ENCODE results near the gene PLA2G4E. TPM values are rescaled to one million over a fixed set of nuclear protein-coding genes. Genes with fewer than 3 reads are reported as not detected.

PLA2G4E gene
- polyA plus RNA-seq, 2 of the 4 experiments (the other 2 are of a cell fraction): 0.01 TPM; not detected in 1

DNA sequence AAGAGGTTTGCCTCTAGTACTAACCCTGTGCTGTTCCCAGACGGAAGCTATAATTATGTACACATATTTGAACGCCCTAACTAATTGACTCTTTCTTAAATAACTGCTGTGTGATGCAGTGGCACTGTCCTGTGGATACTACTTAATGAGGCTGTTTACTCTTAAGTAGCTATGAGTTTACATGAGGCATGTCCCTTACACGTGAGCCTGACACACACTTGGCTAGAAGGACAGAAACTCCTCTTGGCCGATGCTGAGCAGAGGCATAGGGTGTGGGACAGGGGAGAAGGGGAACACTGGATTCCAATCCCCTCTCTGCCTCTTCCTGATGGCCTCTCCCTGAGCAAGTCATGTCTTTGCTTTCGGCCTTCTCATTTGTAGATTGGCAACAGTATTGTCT lies 70.4 kb downstream of the PLA2G4E start:
- Histone ChIP-seq H3K4me1 (peaks cover 8% of the 10 kb centered on the region; the same call in 1 of the 3 replicates), H3K9me3 (no peaks in the 10 kb centered on the region), H3K27ac (no peak overlapping the region), H3K4me3 (no peak overlapping the region), H3K4me2 (no peak overlapping the region)
- WGBS (ENCODE audit: missing lambda C conversion rate): 76% methylated on average over 5 of the region's 5 CpGs
- no peak for TF ChIP-seq ESRRA (IDR thresholded peaks at IDR 0.05; ENCODE audit: borderline replicate concordance, low read length)
- no peak for TF ChIP-seq FOSB (CRISPR knock-in tag; IDR thresholded peaks at IDR 0.05)
- TF ChIP-seq, protein P1, sequence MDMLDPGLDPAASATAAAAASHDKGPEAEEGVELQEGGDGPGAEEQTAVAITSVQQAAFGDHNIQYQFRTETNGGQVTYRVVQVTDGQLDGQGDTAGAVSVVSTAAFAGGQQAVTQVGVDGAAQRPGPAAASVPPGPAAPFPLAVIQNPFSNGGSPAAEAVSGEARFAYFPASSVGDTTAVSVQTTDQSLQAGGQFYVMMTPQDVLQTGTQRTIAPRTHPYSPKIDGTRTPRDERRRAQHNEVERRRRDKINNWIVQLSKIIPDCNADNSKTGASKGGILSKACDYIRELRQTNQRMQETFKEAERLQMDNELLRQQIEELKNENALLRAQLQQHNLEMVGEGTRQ (IDR thresholded peaks at IDR 0.05): no peak
- TF ChIP-seq PHF8 (IDR thresholded peaks at IDR 0.05; ENCODE audit: borderline replicate concordance, low read depth): no peak
- no peak for TF ChIP-seq NFE2L2 (conservative IDR thresholded peaks at IDR 0.05; ENCODE audit: low read length)
- TF ChIP-seq, protein P2, sequence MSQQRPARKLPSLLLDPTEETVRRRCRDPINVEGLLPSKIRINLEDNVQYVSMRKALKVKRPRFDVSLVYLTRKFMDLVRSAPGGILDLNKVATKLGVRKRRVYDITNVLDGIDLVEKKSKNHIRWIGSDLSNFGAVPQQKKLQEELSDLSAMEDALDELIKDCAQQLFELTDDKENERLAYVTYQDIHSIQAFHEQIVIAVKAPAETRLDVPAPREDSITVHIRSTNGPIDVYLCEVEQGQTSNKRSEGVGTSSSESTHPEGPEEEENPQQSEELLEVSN (IDR thresholded peaks at IDR 0.05; ENCODE audit: borderline replicate concordance, low read depth): no peak
- TF ChIP-seq HEYL (CRISPR knock-in tag; IDR thresholded peaks at IDR 0.05): no peak
- ATAC-seq (no peak), DNase-seq (ENCODE audit: low read depth in 1 of 2, low spot score in 1 of 2) (no peak), FAIRE-seq (no peak)
- CTCF ChIA-PET: interaction anchor here (2.2 to 2.9 kb wide), 2 partner anchors 46 to 134 kb away, joined by 5 to 8 read pairs; no protein-coding TSS in a partner anchor
- POLR2A ChIA-PET: no interaction called here

DNA sequence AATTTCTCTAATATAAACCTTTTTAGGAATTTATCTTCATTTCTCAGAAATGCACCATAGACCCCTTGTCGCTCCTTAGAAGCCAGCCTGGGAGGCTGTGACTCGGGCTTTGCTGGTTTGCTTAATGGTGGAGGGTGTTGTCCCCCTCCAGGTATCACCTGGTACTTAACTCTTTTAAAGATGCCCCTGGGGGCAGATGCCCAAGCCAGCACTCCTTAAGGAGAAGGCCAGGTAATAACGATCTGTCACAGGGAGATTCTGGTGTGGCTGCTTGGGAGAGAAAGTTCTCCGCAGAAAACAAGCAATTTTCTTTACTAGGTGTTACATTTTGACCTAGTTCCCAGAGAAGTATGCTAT lies 70.7 kb downstream of the PLA2G4E start:
- Histone ChIP-seq H3K27ac (no peak overlapping the region), H3K4me1 (peaks cover 10% of the 10 kb centered on the region; the same call in 2 of the 3 replicates), H3K4me3 (no peak overlapping the region), H3K9me3 (no peaks in the 10 kb centered on the region), H3K4me2 (no peak overlapping the region)
- DNase-seq (ENCODE audit: low read depth in 1 of 2, low spot score in 1 of 2) (no peak), FAIRE-seq (no peak), ATAC-seq (no peak)
- ChIA-PET CTCF (interaction anchor here (2.2 to 2.9 kb wide), 2 partner anchors 45 to 134 kb away, joined by 5 to 8 read pairs; no protein-coding TSS in a partner anchor), POLR2A (no interaction called here)
- TF ChIP-seq MAFK (IDR thresholded peaks at IDR 0.05; ENCODE audit: partially characterized antibody) (no peak), RARB (CRISPR knock-in tag; IDR thresholded peaks at IDR 0.05) (no peak), POLR2A (IDR thresholded peaks at IDR 0.05; ENCODE audit: low read length) (no peak), MAZ (IDR thresholded peaks at IDR 0.05; ENCODE audit: borderline replicate concordance, low read depth, low read length) (no peak)
- WGBS (ENCODE audit: missing lambda C conversion rate): 82% methylated on average over 4 of the region's 4 CpGs

DNA sequence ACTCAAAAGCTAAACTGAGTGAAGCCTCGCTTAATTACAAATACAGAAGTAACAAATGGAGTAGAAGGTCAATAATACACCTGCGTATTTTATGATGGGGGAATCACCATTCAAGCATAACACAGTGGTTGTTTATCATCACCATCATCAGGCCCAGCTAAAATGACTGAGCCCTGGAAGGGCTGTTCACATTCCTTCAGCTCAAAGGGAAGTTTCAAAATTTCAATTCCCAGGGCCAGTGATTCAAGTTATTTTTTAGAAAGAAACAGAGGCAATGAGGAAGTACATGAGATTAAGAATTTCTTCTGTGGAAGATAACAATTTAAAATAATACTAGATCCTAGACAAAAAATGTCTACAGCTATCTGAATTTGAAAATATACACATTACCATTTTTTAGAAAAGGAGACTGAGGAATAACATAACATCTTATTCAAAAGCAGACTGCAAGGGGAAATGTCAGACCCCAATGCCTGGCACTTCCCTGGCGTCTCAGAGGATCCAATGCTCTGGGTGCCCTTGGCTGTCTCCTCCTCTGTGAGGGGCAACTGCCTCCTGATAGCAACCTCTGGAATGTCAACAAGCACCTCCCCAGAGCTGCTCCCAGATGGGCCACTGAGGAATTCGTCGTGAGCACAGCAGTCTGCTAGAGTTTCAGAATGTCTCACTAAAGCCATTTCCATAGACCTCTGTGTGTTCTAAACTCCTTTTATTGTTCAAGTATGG lies 71.3 kb downstream of the PLA2G4E start:
- TF ChIP-seq KDM5A (IDR thresholded peaks at IDR 0.05) (no peak), NR3C1 (IDR thresholded peaks at IDR 0.05) (no peak), HOXB13 (CRISPR knock-in tag; IDR thresholded peaks at IDR 0.05; ENCODE audit: low read depth) (no peak), ZC3H11A (IDR thresholded peaks at IDR 0.05) (no peak), ZNF302 (CRISPR knock-in tag; IDR thresholded peaks at IDR 0.05) (no peak), KDM1A (IDR thresholded peaks at IDR 0.05; ENCODE audit: low read depth) (no peak), RFX5 (IDR thresholded peaks at IDR 0.05) (no peak), HOXA7 (CRISPR knock-in tag; IDR thresholded peaks at IDR 0.05) (no peak), HDAC2 (IDR thresholded peaks at IDR 0.05) (no peak), BHLHE40 (IDR thresholded peaks at IDR 0.05; ENCODE audit: low read depth, low read length) (no peak)
- TF ChIP-seq, protein P3, sequence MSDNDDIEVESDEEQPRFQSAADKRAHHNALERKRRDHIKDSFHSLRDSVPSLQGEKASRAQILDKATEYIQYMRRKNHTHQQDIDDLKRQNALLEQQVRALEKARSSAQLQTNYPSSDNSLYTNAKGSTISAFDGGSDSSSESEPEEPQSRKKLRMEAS (IDR thresholded peaks at IDR 0.05): no peak
- TF ChIP-seq, protein P2 (IDR thresholded peaks at IDR 0.05; ENCODE audit: borderline replicate concordance, low read depth): no peak
- H3K9me3 ChIP-seq: no peaks in the 10 kb centered on the region
- DNase-seq (ENCODE audit: low read depth in 1 of 2, low spot score in 1 of 2) (no peak), FAIRE-seq (no peak), ATAC-seq (no peak)
- whole genome bisulfite sequencing (ENCODE audit: missing lambda C conversion rate): 88% methylated on average over 5 of the region's 5 CpGs
- H3K4me2 ChIP-seq: no peak overlapping the region
- POLR2A ChIA-PET: no interaction called here
- no peak overlapping the region for H3K4me3 ChIP-seq
- CTCF ChIA-PET: interaction anchor here (1.8 to 2.9 kb wide), 2 partner anchors 8 to 45 kb away, joined by 5 to 8 read pairs; no protein-coding TSS in a partner anchor
- no peak overlapping the region for H3K27ac ChIP-seq
- peaks cover 15% of the 10 kb centered on the region for H3K4me1 ChIP-seq
